DMS153 treated with DMSO at 0.1 percent for 48 hours (cell line): Measurements from ENCODE around the gene B4GALT5.
"Not testable (repeated sequence)": the region's sequence is repeated elsewhere in the genome, so short reads cannot be mapped to it uniquely, and the experiment has no call there.

ENCODE experiments used
- DNase-seq: peaks from one replicate; lab custom pipeline; 2025; ENCODE audit not compliant: unreplicated experiment; lab: John Stamatoyannopoulos, UW

B4GALT5 gene

GRCh38 chr20:49681850-49682216, 31.8 kb downstream of the B4GALT5 start:
- no peak for DNase-seq

GRCh38 chr20:49680484-49680883, 33.2 kb downstream of the B4GALT5 start:
- DNase-seq = no peak

GRCh38 chr20:49679634-49680033, 34.0 kb downstream of the B4GALT5 start:
- DNase-seq = no peak

GRCh38 chr20:49677777-49678758, 35.6 kb downstream of the B4GALT5 start:
- no peak for DNase-seq

- no peak for DNase-seq
Observed at GRCh38 chr20:49676581-49677291, 36.9 kb downstream of the B4GALT5 start.

- no peak for DNase-seq
Observed at GRCh38 chr20:49675368-49676151, 38.1 kb downstream of the B4GALT5 start.

- DNase-seq = no peak
Observed at GRCh38 chr20:49674383-49675352, 39.0 kb downstream of the B4GALT5 start.

GRCh38 chr20:49672096-49672664, 41.5 kb downstream of the B4GALT5 start:
- no peak for DNase-seq

- DNase-seq = no peak
Observed at GRCh38 chr20:49671433-49671832, 42.2 kb downstream of the B4GALT5 start.

GRCh38 chr20:49669601-49670189, 44.0 kb downstream of the B4GALT5 start:
- DNase-seq = no peak

- DNase-seq = not testable (repeated sequence)
Observed at GRCh38 chr20:49668878-49669195, 44.8 kb downstream of the B4GALT5 start.

GRCh38 chr20:49668181-49668877, 45.3 kb downstream of the B4GALT5 start:
- DNase-seq = no peak

- no peak for DNase-seq
Observed at GRCh38 chr20:49666911-49667310, 46.8 kb downstream of the B4GALT5 start.

- no peak for DNase-seq
Observed at GRCh38 chr20:49665796-49666195, 47.9 kb downstream of the B4GALT5 start.

GRCh38 chr20:49664612-49665313, 48.9 kb downstream of the B4GALT5 start:
- no peak for DNase-seq

- DNase-seq = no peak
Observed at GRCh38 chr20:49663112-49663511, 50.6 kb downstream of the B4GALT5 start.

- DNase-seq = no peak
Observed at GRCh38 chr20:49661560-49662329, 51.9 kb downstream of the B4GALT5 start.

GRCh38 chr20:49660912-49661311, 52.8 kb downstream of the B4GALT5 start:
- no peak for DNase-seq
